Fibroblast of villous mesenchyme (primary cell): ENCODE results near the gene PDE4D. TPM values are rescaled to one million over a fixed set of nuclear protein-coding genes. Genes with fewer than 3 reads are reported as not detected.

Experiments
- DNase-seq: peaks from one replicate; pipeline ENCODE4 v3.0.0-alpha.2; 2010; ENCODE audit warnings: low read depth
- H3K4me3 ChIP-seq: 2 replicates; pipeline ENCODE4 v1.5.1; 2011; ENCODE audit warnings: low read depth, mild to moderate bottlenecking, low read length
- CTCF ChIP-seq: IDR thresholded peaks from 2 replicates; pipeline ENCODE4 v1.5.1; 2012; ENCODE audit warnings: low read depth, mild to moderate bottlenecking, low read length; ENCODE audit not compliant: insufficient read depth
- total RNA-seq: library from RNA; depleted of rRNA; stranded (reverse); fragments of >200 nt; gene quantifications from 2 replicates; pipeline ENCODE4 v1.2.3, GENCODE V29; 2012

The PDE4D gene
- total RNA-seq, 1 donor, result 6.0 TPM

- no peak for DNase-seq
- no peak overlapping the region for H3K4me3 ChIP-seq
- no peak for TF ChIP-seq CTCF
Measured at GRCh38 chr5:59103303-59103702, 790.2 kb downstream of the PDE4D start.

- TF ChIP-seq CTCF, result no peak
- no peak for DNase-seq
Measured at GRCh38 chr5:59102437-59102836, 791.1 kb downstream of the PDE4D start.

GRCh38 chr5:59100875-59101274, 792.7 kb downstream of the PDE4D start:
- no peak overlapping the region for H3K4me3 ChIP-seq
- no peak for DNase-seq
- no peak for TF ChIP-seq CTCF

More at GRCh38 chr5:59102437-59102836, 791.1 kb downstream of the PDE4D start:
- no peak overlapping the region for H3K4me3 ChIP-seq

- TF ChIP-seq CTCF, result no peak
- H3K4me3 ChIP-seq, result no peak overlapping the region
- DNase-seq, result peak; percentile 25
Measured at GRCh38 chr5:59099995-59100345, 793.6 kb downstream of the PDE4D start.

GRCh38 chr5:59099270-59099994, 794.1 kb downstream of the PDE4D start:
- TF ChIP-seq CTCF, result no peak
- DNase-seq, result peak; percentile 92

GRCh38 chr5:59098743-59099142, 794.8 kb downstream of the PDE4D start:
- H3K4me3 ChIP-seq, result no peak overlapping the region
- no peak for TF ChIP-seq CTCF
- DNase-seq, result no peak

More at GRCh38 chr5:59099270-59099994, 794.1 kb downstream of the PDE4D start:
- no peak overlapping the region for H3K4me3 ChIP-seq

- no peak overlapping the region for H3K4me3 ChIP-seq
- TF ChIP-seq CTCF, result no peak
- no peak for DNase-seq
Measured at GRCh38 chr5:59097712-59098111, 795.8 kb downstream of the PDE4D start.
